Measurements from ENCODE around the gene CENPO. TPM values are rescaled to one million over a fixed set of nuclear protein-coding genes. Genes with fewer than 3 reads are reported as not detected.

The CENPO gene
- polyA plus RNA-seq, 3 donors, result 1.6 to 2.6 (median 2.3) TPM

- Histone ChIP-seq H4K20me1 (ENCODE audit: insufficient read depth, low read length) (no peaks in the 10 kb centered on the region), H3K4me3 (replicated peaks in 1 of 3; ENCODE audit: low read depth in 2 of 3, low read length in 3 of 3) (no peak overlapping the region), H3K27ac (ENCODE audit: low read depth in 1 of 2, low read length in 2 of 2) (peak overlapping the region; percentile 59 to 67), H3K9ac (ENCODE audit: insufficient read depth, low read length, poor library complexity, severe bottlenecking) (peak overlapping the region; percentile 11), H3K4me1 (ENCODE audit: control insufficient read depth in 1 of 2, insufficient read depth in 2 of 2, low read length in 2 of 2) (peaks cover 17 to 21% of the 10 kb centered on the region in 2 donors), H3K9me3 (replicated peaks in 1 of 2; ENCODE audit: control insufficient read depth in 1 of 2, insufficient read depth in 1 of 2, low read length in 2 of 2) (no peaks in the 10 kb centered on the region), H3K4me2 (replicated peaks; ENCODE audit: extremely low read depth, low read length, poor library complexity, severe bottlenecking) (no peak overlapping the region), H3K79me2 (ENCODE audit: insufficient read depth, low read length) (peaks cover 4% of the 10 kb centered on the region), H3K27me3 (ENCODE audit: control insufficient read depth in 2 of 2, insufficient read depth in 2 of 2, low read length in 2 of 2) (no peaks in the 10 kb centered on the region), H2AFZ (ENCODE audit: insufficient read depth, low read depth, low read length, poor library complexity, severe bottlenecking) (peak overlapping the region; percentile 46), H3K36me3 (replicated peaks in 1 of 2; ENCODE audit: control insufficient read depth in 1 of 2, insufficient read depth in 2 of 2, low read length in 2 of 2) (peaks cover 39 to 87% of the 10 kb centered on the region in 2 donors)
- peak overlapping the region in 6 of 7 donors; percentile 53 to 91 (median 73) for H3K27ac Mint-ChIP-seq
- peaks cover 65 to 90% of the 10 kb centered on the region in 2 donors for H3K36me3 Mint-ChIP-seq
- peak overlapping the region; percentile 9 to 40 for H3K4me3 Mint-ChIP-seq
- H3K9me3 Mint-ChIP-seq, result no peaks in the 10 kb centered on the region
- 51% methylated on average over 7 of the region's 9 CpGs for WGBS (ENCODE audit: insufficient coverage)
- H3K27me3 Mint-ChIP-seq (ENCODE audit: low read depth in 3 of 3), result no peaks in the 10 kb centered on the region
- intact Hi-C loops (cut with micrococcal nuclease), result no loop called here
- TF ChIP-seq CTCF (IDR thresholded peaks at IDR 0.05), result no peak
- DNase-seq, result no peak
- peaks cover 23% of the 10 kb centered on the region for H3K4me1 Mint-ChIP-seq
Measured at GRCh38 chr2:24818721-24819167, 25.5 kb downstream of the CENPO start.

GRCh38 chr2:24819442-24820174 is 26.4 kb downstream of the CENPO start:
- Mint-ChIP-seq H3K9me3 (no peaks in the 10 kb centered on the region), H3K27ac (peak overlapping the region in 2 of 7 donors; percentile 57 to 74), H3K36me3 (peaks cover 64 to 89% of the 10 kb centered on the region in 2 donors), H3K27me3 (ENCODE audit: low read depth in 3 of 3) (no peaks in the 10 kb centered on the region), H3K4me3 (no peak overlapping the region), H3K4me1 (peaks cover 23% of the 10 kb centered on the region)
- Histone ChIP-seq H3K4me2 (replicated peaks; ENCODE audit: extremely low read depth, low read length, poor library complexity, severe bottlenecking) (no peak overlapping the region), H3K9ac (ENCODE audit: insufficient read depth, low read length, poor library complexity, severe bottlenecking) (no peak overlapping the region), H3K9me3 (replicated peaks in 1 of 2; ENCODE audit: control insufficient read depth in 1 of 2, insufficient read depth in 1 of 2, low read length in 2 of 2) (no peaks in the 10 kb centered on the region), H3K27ac (ENCODE audit: low read depth in 1 of 2, low read length in 2 of 2) (no peak overlapping the region), H4K20me1 (ENCODE audit: insufficient read depth, low read length) (no peaks in the 10 kb centered on the region), H3K27me3 (ENCODE audit: control insufficient read depth in 2 of 2, insufficient read depth in 2 of 2, low read length in 2 of 2) (no peaks in the 10 kb centered on the region), H3K4me1 (ENCODE audit: control insufficient read depth in 1 of 2, insufficient read depth in 2 of 2, low read length in 2 of 2) (peaks cover 17 to 21% of the 10 kb centered on the region in 2 donors), H2AFZ (ENCODE audit: insufficient read depth, low read depth, low read length, poor library complexity, severe bottlenecking) (no peak overlapping the region), H3K79me2 (ENCODE audit: insufficient read depth, low read length) (no peaks in the 10 kb centered on the region), H3K36me3 (replicated peaks in 1 of 2; ENCODE audit: control insufficient read depth in 1 of 2, insufficient read depth in 2 of 2, low read length in 2 of 2) (peaks cover 39 to 85% of the 10 kb centered on the region in 2 donors), H3K4me3 (replicated peaks in 1 of 3; ENCODE audit: low read depth in 2 of 3, low read length in 3 of 3) (no peak overlapping the region)
- WGBS (ENCODE audit: insufficient coverage), result 94% methylated on average over 8 of the region's 21 CpGs
- TF ChIP-seq CTCF (IDR thresholded peaks at IDR 0.05), result no peak
- DNase-seq, result no peak
- intact Hi-C loops (cut with micrococcal nuclease), result no loop called here
